RWPE1 (cell line): ENCODE results near the gene BCL3.

Experiments
- CTCF ChIA-PET: fragments of 350-600 bp; sonication (Branson Sonifier 250); formaldehyde crosslinking; extraction: SDS; loops from one replicate; lab custom pipeline; 2021; lab: Yijun Ruan, JAX
- POLR2A ChIA-PET: fragments of 400-600 bp; formaldehyde crosslinking; extraction: SDS; loops from one replicate; lab custom pipeline; 2020; ENCODE audit warnings: antibody characterized with exemption; ENCODE audit not compliant: low non-redundant PET; lab: Yijun Ruan, JAX
- DNase-seq: peaks from one replicate; pipeline ENCODE4 v3.0.0; 2012; ENCODE audit warnings: low spot score
- H3K27ac ChIP-seq: fragments of 450-650 bp; 2 replicates; pipeline ENCODE4 v1.5.1; 2017
- TF ChIP-seq, protein P1 (sequence below): fragments of 450-650 bp; conservative IDR thresholded peaks from 2 replicates; pipeline ENCODE4 v1.5.1; 2017; ENCODE audit warnings: low read depth, mild to moderate bottlenecking

BCL3 gene

GRCh38 chr19:44748426-44749254 is at the start of gene BCL3:
Gene BCL3 (plus strand): TSS chr19:44748708. CDS start chr19:44748791, 83 bp downstream.
- CTCF ChIA-PET = interaction anchor here (1.5 kb wide), 1 partner anchor 25 kb away, joined by 9 read pairs; no protein-coding TSS in a partner anchor
- H3K27ac ChIP-seq = peak within 1 kb of the TSS; percentile 100
- TF ChIP-seq, protein P1, sequence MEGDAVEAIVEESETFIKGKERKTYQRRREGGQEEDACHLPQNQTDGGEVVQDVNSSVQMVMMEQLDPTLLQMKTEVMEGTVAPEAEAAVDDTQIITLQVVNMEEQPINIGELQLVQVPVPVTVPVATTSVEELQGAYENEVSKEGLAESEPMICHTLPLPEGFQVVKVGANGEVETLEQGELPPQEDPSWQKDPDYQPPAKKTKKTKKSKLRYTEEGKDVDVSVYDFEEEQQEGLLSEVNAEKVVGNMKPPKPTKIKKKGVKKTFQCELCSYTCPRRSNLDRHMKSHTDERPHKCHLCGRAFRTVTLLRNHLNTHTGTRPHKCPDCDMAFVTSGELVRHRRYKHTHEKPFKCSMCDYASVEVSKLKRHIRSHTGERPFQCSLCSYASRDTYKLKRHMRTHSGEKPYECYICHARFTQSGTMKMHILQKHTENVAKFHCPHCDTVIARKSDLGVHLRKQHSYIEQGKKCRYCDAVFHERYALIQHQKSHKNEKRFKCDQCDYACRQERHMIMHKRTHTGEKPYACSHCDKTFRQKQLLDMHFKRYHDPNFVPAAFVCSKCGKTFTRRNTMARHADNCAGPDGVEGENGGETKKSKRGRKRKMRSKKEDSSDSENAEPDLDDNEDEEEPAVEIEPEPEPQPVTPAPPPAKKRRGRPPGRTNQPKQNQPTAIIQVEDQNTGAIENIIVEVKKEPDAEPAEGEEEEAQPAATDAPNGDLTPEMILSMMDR = no peak
- DNase-seq = peak; percentile 62
- POLR2A ChIA-PET = interaction anchor here (0.7 kb wide), 1 partner anchor 25 kb away, joined by 3 read pairs; no protein-coding TSS in a partner anchor

- no peak for DNase-seq
- H3K27ac ChIP-seq = no peak overlapping the region
- CTCF ChIA-PET = interaction anchor here (0.5 to 0.7 kb wide), 3 partner anchors 66 to 351 kb away, joined by 3 to 4 read pairs (median 4); no protein-coding TSS in a partner anchor
- POLR2A ChIA-PET = no interaction called here
- TF ChIP-seq, protein P1 = no peak
These were observed 48.0 kb upstream of the BCL3 start for GRCh38 chr19:44700547-44700946.

DNA sequence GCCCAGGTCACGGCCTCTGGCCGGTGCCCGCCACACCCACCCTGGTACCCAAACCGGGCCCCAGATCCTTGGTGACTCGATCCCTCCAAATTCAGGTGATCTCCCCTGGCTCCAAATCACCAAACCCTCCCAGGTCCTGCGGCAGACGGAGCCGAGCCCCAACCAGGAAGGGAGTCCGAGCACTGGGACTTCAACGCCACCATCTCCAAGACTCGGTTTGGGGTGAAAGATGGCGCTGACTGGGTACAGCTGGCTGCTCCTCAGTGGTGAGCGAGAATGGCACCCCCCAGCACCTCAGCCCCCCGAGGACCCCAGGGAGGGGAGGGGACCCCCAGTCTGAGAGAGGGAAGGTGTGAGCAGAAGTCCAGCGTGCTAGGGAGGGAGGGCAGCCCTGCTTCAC is 47.3 kb upstream of the BCL3 start:
- no peak overlapping the region for H3K27ac ChIP-seq
- CTCF ChIA-PET = no interaction called here
- POLR2A ChIA-PET = no interaction called here
- TF ChIP-seq, protein P1 = no peak
- no peak for DNase-seq

- TF ChIP-seq, protein P1 = no peak
- H3K27ac ChIP-seq = no peak overlapping the region
- no peak for DNase-seq
- POLR2A ChIA-PET = no interaction called here
- CTCF ChIA-PET = interaction anchor here (0.6 to 1.3 kb wide), 3 partner anchors 13 to 282 kb away, joined by 3 read pairs; no protein-coding TSS in a partner anchor
These were observed 45.8 kb upstream of the BCL3 start for GRCh38 chr19:44702551-44703176.

GRCh38 chr19:44703336-44704078 is 45.0 kb upstream of the BCL3 start:
- POLR2A ChIA-PET = no interaction called here
- TF ChIP-seq, protein P1 = no peak
- CTCF ChIA-PET = no interaction called here
- no peak overlapping the region for H3K27ac ChIP-seq
- DNase-seq = no peak

DNA sequence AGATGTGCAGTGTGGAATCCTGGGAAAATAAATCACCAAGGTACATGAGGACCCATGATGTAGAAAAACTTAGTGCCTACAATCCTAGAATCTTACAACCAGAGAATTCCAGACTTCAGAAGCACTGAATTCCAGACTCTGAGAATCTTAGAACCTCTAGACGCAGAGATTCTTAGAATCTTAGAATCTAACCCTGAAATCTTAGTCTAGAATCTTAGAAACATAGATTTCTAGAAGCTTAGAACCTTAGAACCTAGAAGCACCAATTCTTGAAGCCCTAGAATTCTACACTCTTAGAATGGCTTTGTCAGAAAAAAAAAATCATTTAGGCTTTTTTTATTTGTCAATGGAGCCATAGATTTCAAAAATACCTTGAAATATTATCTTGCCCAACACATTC is 43.5 kb upstream of the BCL3 start:
- ChIA-PET POLR2A (no interaction called here), CTCF (interaction anchor here (0.7 kb wide), 1 partner anchor 266 kb away, joined by 5 read pairs; no protein-coding TSS in a partner anchor)
- TF ChIP-seq, protein P1 = no peak
- no peak overlapping the region for H3K27ac ChIP-seq
- DNase-seq = no peak
